Measurements from ENCODE around the gene DTX3L. TPM values are rescaled to one million over a fixed set of nuclear protein-coding genes. Genes with fewer than 3 reads are reported as not detected.

Gene DTX3L
- total and polyA plus RNA-seq, 4 donors, result 18.7 to 52.0 (median 30.6) TPM

GRCh38 chr3:122615303-122615702 is 51.2 kb downstream of the DTX3L start:
- no peak overlapping the region for H3K4me3 ChIP-seq
- no peak for DNase-seq
- peaks cover 0 to 16% (median 0%) of the 10 kb centered on the region in 5 donors for H3K4me1 ChIP-seq (ENCODE audit: control insufficient read depth in 5 of 5, insufficient read depth in 5 of 5, low read length in 5 of 5)
- no peaks in the 10 kb centered on the region for H3K36me3 ChIP-seq (ENCODE audit: control insufficient read depth in 4 of 4, insufficient read depth in 4 of 4, low read length in 4 of 4)
- 65 to 66% methylated on average over 3 of the region's 3 CpGs for WGBS, 2 donors
- H3K9me3 ChIP-seq (ENCODE audit: control insufficient read depth in 4 of 4, insufficient read depth in 3 of 4, low read length in 3 of 4), result no peaks in the 10 kb centered on the region
- H3K9ac ChIP-seq (ENCODE audit: insufficient read depth in 1 of 2, low read length in 2 of 2), result no peak overlapping the region
- H3K27me3 ChIP-seq (ENCODE audit: control insufficient read depth in 3 of 3, insufficient read depth in 3 of 3, low read length in 2 of 3), result peaks cover 0 to 10% (median 0%) of the 10 kb centered on the region in 3 donors
- ATAC-seq (ENCODE audit: insufficient read depth, low FRiP score), result no peak
- no peak overlapping the region for H3K27ac ChIP-seq (ENCODE audit: low read depth in 1 of 2, low read length in 1 of 2)
- TF ChIP-seq, protein P1, sequence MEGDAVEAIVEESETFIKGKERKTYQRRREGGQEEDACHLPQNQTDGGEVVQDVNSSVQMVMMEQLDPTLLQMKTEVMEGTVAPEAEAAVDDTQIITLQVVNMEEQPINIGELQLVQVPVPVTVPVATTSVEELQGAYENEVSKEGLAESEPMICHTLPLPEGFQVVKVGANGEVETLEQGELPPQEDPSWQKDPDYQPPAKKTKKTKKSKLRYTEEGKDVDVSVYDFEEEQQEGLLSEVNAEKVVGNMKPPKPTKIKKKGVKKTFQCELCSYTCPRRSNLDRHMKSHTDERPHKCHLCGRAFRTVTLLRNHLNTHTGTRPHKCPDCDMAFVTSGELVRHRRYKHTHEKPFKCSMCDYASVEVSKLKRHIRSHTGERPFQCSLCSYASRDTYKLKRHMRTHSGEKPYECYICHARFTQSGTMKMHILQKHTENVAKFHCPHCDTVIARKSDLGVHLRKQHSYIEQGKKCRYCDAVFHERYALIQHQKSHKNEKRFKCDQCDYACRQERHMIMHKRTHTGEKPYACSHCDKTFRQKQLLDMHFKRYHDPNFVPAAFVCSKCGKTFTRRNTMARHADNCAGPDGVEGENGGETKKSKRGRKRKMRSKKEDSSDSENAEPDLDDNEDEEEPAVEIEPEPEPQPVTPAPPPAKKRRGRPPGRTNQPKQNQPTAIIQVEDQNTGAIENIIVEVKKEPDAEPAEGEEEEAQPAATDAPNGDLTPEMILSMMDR (IDR thresholded peaks at IDR 0.05; ENCODE audit: control extremely low read depth, extremely low read depth), result no peak

- TF ChIP-seq, protein P1 (IDR thresholded peaks at IDR 0.05; ENCODE audit: control extremely low read depth, extremely low read depth), result no peak
- no peak overlapping the region for H3K4me3 ChIP-seq
- no peaks in the 10 kb centered on the region for H3K9me3 ChIP-seq (ENCODE audit: control insufficient read depth in 4 of 4, insufficient read depth in 3 of 4, low read length in 3 of 4)
- no peak overlapping the region for H3K9ac ChIP-seq (ENCODE audit: insufficient read depth in 1 of 2, low read length in 2 of 2)
- peaks cover 0 to 11% (median 0%) of the 10 kb centered on the region in 3 donors for H3K27me3 ChIP-seq (ENCODE audit: control insufficient read depth in 3 of 3, insufficient read depth in 3 of 3, low read length in 2 of 3)
- H3K36me3 ChIP-seq (ENCODE audit: control insufficient read depth in 4 of 4, insufficient read depth in 4 of 4, low read length in 4 of 4), result no peaks in the 10 kb centered on the region
- 80 to 92% methylated on average over 3 of the region's 3 CpGs for WGBS, 2 donors
- DNase-seq (no peak), ATAC-seq (ENCODE audit: insufficient read depth, low FRiP score) (no peak)
- no peak overlapping the region for H3K27ac ChIP-seq (ENCODE audit: low read depth in 1 of 2, low read length in 1 of 2)
- H3K4me1 ChIP-seq (ENCODE audit: control insufficient read depth in 5 of 5, insufficient read depth in 5 of 5, low read length in 5 of 5), result peaks cover 0 to 7% (median 0%) of the 10 kb centered on the region in 5 donors
Measured at GRCh38 chr3:122618614-122619013, 54.5 kb downstream of the DTX3L start.

GRCh38 chr3:122619040-122619439 is 54.9 kb downstream of the DTX3L start:
- no peak for ATAC-seq (ENCODE audit: insufficient read depth, low FRiP score)
- H3K27me3 ChIP-seq (ENCODE audit: control insufficient read depth in 3 of 3, insufficient read depth in 3 of 3, low read length in 2 of 3), result peaks cover 0 to 11% (median 0%) of the 10 kb centered on the region in 3 donors
- peaks cover 0 to 6% (median 0%) of the 10 kb centered on the region in 5 donors for H3K4me1 ChIP-seq (ENCODE audit: control insufficient read depth in 5 of 5, insufficient read depth in 5 of 5, low read length in 5 of 5)
- H3K9ac ChIP-seq (ENCODE audit: insufficient read depth in 1 of 2, low read length in 2 of 2), result no peak overlapping the region
- no peaks in the 10 kb centered on the region for H3K9me3 ChIP-seq (ENCODE audit: control insufficient read depth in 4 of 4, insufficient read depth in 3 of 4, low read length in 3 of 4)
- H3K36me3 ChIP-seq (ENCODE audit: control insufficient read depth in 4 of 4, insufficient read depth in 4 of 4, low read length in 4 of 4), result no peaks in the 10 kb centered on the region
- DNase-seq, result no peak
- H3K4me3 ChIP-seq, result no peak overlapping the region
- H3K27ac ChIP-seq (ENCODE audit: low read depth in 1 of 2, low read length in 1 of 2), result no peak overlapping the region
- 65 to 81% methylated on average over 4 of the region's 4 CpGs for WGBS, 2 donors
- TF ChIP-seq, protein P1 (IDR thresholded peaks at IDR 0.05; ENCODE audit: control extremely low read depth, extremely low read depth), result no peak

- 64 to 78% methylated on average over 4 of the region's 4 CpGs for WGBS, 2 donors
- no peak overlapping the region for H3K4me3 ChIP-seq
- ATAC-seq (ENCODE audit: insufficient read depth, low FRiP score) (no peak), DNase-seq (no peak)
- H3K9me3 ChIP-seq (ENCODE audit: control insufficient read depth in 4 of 4, insufficient read depth in 3 of 4, low read length in 3 of 4), result no peaks in the 10 kb centered on the region
- H3K27me3 ChIP-seq (ENCODE audit: control insufficient read depth in 3 of 3, insufficient read depth in 3 of 3, low read length in 2 of 3), result peaks cover 0 to 11% (median 0%) of the 10 kb centered on the region in 3 donors
- no peak overlapping the region for H3K27ac ChIP-seq (ENCODE audit: low read depth in 1 of 2, low read length in 1 of 2)
- H3K4me1 ChIP-seq (ENCODE audit: control insufficient read depth in 5 of 5, insufficient read depth in 5 of 5, low read length in 5 of 5), result peaks cover 0 to 6% (median 0%) of the 10 kb centered on the region in 5 donors
- H3K36me3 ChIP-seq (ENCODE audit: control insufficient read depth in 4 of 4, insufficient read depth in 4 of 4, low read length in 4 of 4), result no peaks in the 10 kb centered on the region
- TF ChIP-seq, protein P1 (IDR thresholded peaks at IDR 0.05; ENCODE audit: control extremely low read depth, extremely low read depth), result no peak
- peak overlapping the region in 1 of 2 donors; percentile 23 for H3K9ac ChIP-seq (ENCODE audit: insufficient read depth in 1 of 2, low read length in 2 of 2)
Measured at GRCh38 chr3:122620399-122620798, 56.3 kb downstream of the DTX3L start.

Data from lung (tissue), 12 donors.